Testis (tissue), 2 donors: ENCODE measurements around the gene STIP1.

ENCODE experiments used
- CTCF ChIP-seq, 3 experiments: fragments of 450-650 bp in 2 of 3; fragments of 200-600 bp in 1 of 3; sonication (generic) in 1 of 3; IDR thresholded peaks; one replicate each; pipeline ENCODE4 v1.5.1; 2016 to 2019; ENCODE audit warnings: antibody characterized with exemption in 3 of 3, mild to moderate bottlenecking in 2 of 3, moderate library complexity in 1 of 3
- POLR2A ChIP-seq: fragments of 450-650 bp; IDR thresholded peaks from one replicate; pipeline ENCODE4 v1.6.1; 2017; ENCODE audit warnings: antibody characterized with exemption, mild to moderate bottlenecking, moderate library complexity

- TF ChIP-seq POLR2A (no peak), CTCF (IDR thresholded peaks at IDR 0.05) (no peak)
Observed at GRCh38 chr11:64176751-64177150, 9.2 kb upstream of the STIP1 start.
